ENCODE measurements around the gene BHLHE41. TPM values are rescaled to one million over a fixed set of nuclear protein-coding genes. Genes with fewer than 3 reads are reported as not detected.

BHLHE41 gene
- total RNA-seq, 1 experiment from 2014 or later: 44.1 TPM

DNA sequence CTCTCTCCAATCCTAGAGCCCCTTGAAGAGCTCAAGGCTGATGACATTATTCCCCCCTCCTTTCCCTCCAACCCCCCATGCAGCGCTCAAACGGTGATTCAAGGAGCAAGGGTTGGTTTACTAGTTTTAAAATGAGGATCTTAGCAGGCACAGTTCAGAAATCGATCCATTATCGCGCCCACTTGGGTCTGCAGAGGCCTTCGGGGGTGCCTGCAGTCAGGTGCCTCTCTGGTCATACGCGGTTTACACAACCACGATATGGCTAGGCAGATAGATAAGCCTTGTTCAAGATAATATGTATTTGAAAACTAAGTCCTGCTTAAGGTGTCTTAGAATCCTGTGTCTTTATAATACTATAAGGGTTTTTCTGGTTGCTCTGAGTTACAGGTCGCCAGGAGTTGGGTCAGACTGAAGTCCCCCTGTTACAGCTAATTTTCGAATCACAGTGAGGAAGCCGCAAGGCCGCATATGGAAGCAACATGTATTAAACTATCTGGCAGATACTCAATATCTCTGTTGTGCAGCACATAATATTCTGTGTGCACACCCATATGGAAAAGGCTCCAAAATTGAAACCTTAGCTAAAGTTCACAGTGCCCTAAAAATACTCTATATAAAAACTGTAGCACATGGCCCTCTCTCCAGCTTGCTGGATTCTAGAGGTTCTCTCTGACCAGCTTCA, 10.0 kb downstream of the BHLHE41 start:
- no TSS peak for BruUV-seq (replicated peaks)
- intact Hi-C loops (cut with micrococcal nuclease; ENCODE audit: unreplicated experiment): loop anchor here (2.0 to 5.0 kb wide), 2 partner anchors 14 to 412 kb away; no protein-coding TSS in a partner anchor
- peak overlapping the region; percentile 79 for H3K27ac Mint-ChIP-seq (ENCODE audit: unreplicated experiment)
- no peaks in the 10 kb centered on the region for H3K9me3 Mint-ChIP-seq (ENCODE audit: low read depth, unreplicated experiment)
- no peak for DNase-seq
- CTCF ChIA-PET: interaction anchor here (1.7 kb wide), 1 partner anchor 59 kb away, joined by 5 read pairs; no protein-coding TSS in a partner anchor
- TF ChIP-seq, protein P1, sequence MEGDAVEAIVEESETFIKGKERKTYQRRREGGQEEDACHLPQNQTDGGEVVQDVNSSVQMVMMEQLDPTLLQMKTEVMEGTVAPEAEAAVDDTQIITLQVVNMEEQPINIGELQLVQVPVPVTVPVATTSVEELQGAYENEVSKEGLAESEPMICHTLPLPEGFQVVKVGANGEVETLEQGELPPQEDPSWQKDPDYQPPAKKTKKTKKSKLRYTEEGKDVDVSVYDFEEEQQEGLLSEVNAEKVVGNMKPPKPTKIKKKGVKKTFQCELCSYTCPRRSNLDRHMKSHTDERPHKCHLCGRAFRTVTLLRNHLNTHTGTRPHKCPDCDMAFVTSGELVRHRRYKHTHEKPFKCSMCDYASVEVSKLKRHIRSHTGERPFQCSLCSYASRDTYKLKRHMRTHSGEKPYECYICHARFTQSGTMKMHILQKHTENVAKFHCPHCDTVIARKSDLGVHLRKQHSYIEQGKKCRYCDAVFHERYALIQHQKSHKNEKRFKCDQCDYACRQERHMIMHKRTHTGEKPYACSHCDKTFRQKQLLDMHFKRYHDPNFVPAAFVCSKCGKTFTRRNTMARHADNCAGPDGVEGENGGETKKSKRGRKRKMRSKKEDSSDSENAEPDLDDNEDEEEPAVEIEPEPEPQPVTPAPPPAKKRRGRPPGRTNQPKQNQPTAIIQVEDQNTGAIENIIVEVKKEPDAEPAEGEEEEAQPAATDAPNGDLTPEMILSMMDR (IDR thresholded peaks at IDR 0.05; ENCODE audit: unreplicated experiment): no peak
- H3K4me3 Mint-ChIP-seq (ENCODE audit: low read depth, unreplicated experiment): peak overlapping the region; percentile 71
- peaks cover 14% of the 10 kb centered on the region for H3K36me3 Mint-ChIP-seq (ENCODE audit: insufficient read depth, unreplicated experiment)
- no peaks in the 10 kb centered on the region for H3K27me3 Mint-ChIP-seq (ENCODE audit: unreplicated experiment)
- peaks cover 29% of the 10 kb centered on the region for H3K4me1 Mint-ChIP-seq (ENCODE audit: low read depth, unreplicated experiment)

DNA sequence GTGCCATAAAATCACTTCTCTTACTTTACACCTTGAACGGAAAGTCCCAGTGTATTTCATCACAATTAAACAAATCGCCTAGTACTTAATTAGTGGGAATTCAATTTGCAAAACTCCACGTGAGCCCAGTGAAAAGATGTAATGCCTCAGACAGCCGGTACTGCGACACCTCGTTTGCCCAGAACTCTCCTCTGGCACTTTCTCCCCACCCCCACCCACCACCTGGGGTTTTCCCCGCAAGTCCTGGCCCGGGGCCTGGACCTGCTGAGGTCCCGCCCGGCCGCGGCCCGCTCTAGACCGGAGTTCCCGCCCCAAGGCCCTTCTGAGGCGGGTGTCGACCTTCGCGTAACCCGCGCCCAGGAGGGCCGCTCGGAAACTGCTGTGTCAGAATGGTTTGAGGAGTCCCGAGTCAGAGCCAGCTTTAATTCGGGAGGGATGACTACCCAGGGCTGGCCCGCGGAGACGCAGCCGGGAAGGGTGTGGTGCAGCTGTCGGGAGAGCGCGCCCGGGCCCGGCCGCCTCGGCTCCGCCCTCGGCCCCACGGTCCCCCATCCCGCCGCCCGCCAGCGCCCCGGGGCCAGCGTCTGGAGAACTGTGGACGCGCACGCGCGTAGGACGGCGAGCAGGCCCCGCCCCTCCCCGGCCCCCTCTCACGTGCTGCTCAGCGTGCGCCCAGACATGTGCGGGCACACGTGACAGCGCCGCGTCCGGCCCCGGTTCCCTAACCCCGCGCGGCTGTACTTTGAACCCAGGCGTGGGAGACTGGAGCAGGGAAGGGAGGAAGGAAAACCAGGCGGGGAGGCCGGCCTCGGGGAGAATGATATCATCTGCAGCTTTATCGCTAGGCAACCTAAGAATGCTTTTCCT, 10.8 kb downstream of the BHLHE41 start:
- Mint-ChIP-seq H3K4me1 (ENCODE audit: low read depth, unreplicated experiment) (peaks cover 29% of the 10 kb centered on the region), H3K36me3 (ENCODE audit: insufficient read depth, unreplicated experiment) (peaks cover 14% of the 10 kb centered on the region), H3K27ac (ENCODE audit: unreplicated experiment) (peak overlapping the region; percentile 79), H3K9me3 (ENCODE audit: low read depth, unreplicated experiment) (no peaks in the 10 kb centered on the region), H3K27me3 (ENCODE audit: unreplicated experiment) (no peaks in the 10 kb centered on the region), H3K4me3 (ENCODE audit: low read depth, unreplicated experiment) (peak overlapping the region; percentile 71)
- CTCF ChIA-PET: interaction anchor here (1.7 kb wide), 1 partner anchor 58 kb away, joined by 5 read pairs; no protein-coding TSS in a partner anchor
- DNase-seq: peak; percentile 91
- no TSS peak for BruUV-seq (replicated peaks)
- intact Hi-C loops (cut with micrococcal nuclease; ENCODE audit: unreplicated experiment): loop anchor here (2.0 to 5.0 kb wide), 2 partner anchors 13 to 413 kb away; no protein-coding TSS in a partner anchor
- TF ChIP-seq, protein P1 (IDR thresholded peaks at IDR 0.05; ENCODE audit: unreplicated experiment): peak; percentile 23

DNA sequence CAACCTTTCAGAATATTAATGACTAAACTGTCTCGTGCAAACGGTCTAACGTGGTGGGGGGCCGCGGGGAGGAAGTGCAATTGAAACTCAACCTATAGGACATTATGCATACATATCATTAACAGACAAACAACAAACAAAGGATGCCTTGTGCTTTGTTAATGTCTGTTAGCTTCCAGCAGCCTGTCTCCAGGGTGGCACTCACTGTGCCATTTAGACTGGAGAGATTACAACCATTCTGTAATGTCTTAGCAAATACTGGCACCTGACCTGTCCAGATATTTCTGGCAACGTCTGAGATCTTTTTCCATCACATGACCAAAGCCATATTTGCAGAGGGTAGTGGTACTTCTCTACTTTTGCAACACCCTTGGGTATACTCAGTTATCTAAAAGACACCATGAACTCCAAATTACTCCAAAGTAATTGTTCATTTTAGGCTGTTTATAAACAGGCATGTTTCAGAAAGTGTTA, 11.6 kb downstream of the BHLHE41 start:
- CTCF ChIA-PET: interaction anchor here (1.7 kb wide), 1 partner anchor 57 kb away, joined by 5 read pairs; no protein-coding TSS in a partner anchor
- peak overlapping the region; percentile 71 for H3K4me3 Mint-ChIP-seq (ENCODE audit: low read depth, unreplicated experiment)
- no peaks in the 10 kb centered on the region for H3K9me3 Mint-ChIP-seq (ENCODE audit: low read depth, unreplicated experiment)
- H3K4me1 Mint-ChIP-seq (ENCODE audit: low read depth, unreplicated experiment): peaks cover 30% of the 10 kb centered on the region
- H3K27me3 Mint-ChIP-seq (ENCODE audit: unreplicated experiment): no peaks in the 10 kb centered on the region
- peak overlapping the region; percentile 79 for H3K27ac Mint-ChIP-seq (ENCODE audit: unreplicated experiment)
- BruUV-seq (replicated peaks): TSS peak; percentile 30
- intact Hi-C loops (cut with micrococcal nuclease; ENCODE audit: unreplicated experiment): loop anchor here (5.0 kb wide), 1 partner anchor 414 kb away; no protein-coding TSS in a partner anchor
- H3K36me3 Mint-ChIP-seq (ENCODE audit: insufficient read depth, unreplicated experiment): peaks cover 14% of the 10 kb centered on the region
- DNase-seq: no peak
- TF ChIP-seq, protein P1 (IDR thresholded peaks at IDR 0.05; ENCODE audit: unreplicated experiment): no peak

DNA sequence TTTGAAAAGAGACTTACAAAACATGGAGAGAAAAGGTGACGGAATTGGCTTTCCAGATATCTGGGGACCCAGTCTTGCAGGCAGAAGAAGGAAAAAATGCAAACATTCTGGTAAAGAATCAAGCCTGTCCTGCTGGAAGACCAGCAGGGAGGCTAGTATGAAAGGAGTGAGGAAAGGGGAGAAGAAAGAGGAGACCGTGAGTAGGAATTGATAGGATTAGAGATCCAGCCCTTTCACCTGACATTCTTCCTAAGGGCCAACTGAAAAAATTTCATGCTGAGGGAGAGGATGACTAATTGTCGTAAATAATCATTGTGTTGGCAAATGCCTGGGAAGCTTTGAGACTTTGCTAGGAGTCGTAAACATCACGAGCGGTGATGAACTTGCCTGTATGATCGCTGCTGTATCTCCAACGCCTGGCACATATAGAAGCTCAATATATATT, 12.1 kb downstream of the BHLHE41 start:
- CTCF ChIA-PET: no interaction called here
- DNase-seq: no peak
- intact Hi-C loops (cut with micrococcal nuclease; ENCODE audit: unreplicated experiment): loop anchor here (5.0 kb wide), 1 partner anchor 415 kb away; no protein-coding TSS in a partner anchor

More for the DNA sequence above, 12.1 kb downstream of the BHLHE41 start:
- no peaks in the 10 kb centered on the region for H3K9me3 Mint-ChIP-seq (ENCODE audit: low read depth, unreplicated experiment)
- H3K4me3 Mint-ChIP-seq (ENCODE audit: low read depth, unreplicated experiment): peak overlapping the region; percentile 71
- peaks cover 14% of the 10 kb centered on the region for H3K36me3 Mint-ChIP-seq (ENCODE audit: insufficient read depth, unreplicated experiment)
- H3K4me1 Mint-ChIP-seq (ENCODE audit: low read depth, unreplicated experiment): peaks cover 30% of the 10 kb centered on the region
- TF ChIP-seq, protein P1 (IDR thresholded peaks at IDR 0.05; ENCODE audit: unreplicated experiment): no peak
- no peaks in the 10 kb centered on the region for H3K27me3 Mint-ChIP-seq (ENCODE audit: unreplicated experiment)
- no TSS peak for BruUV-seq (replicated peaks)
- H3K27ac Mint-ChIP-seq (ENCODE audit: unreplicated experiment): no peak overlapping the region

All from Calu3 (cell line).